Ovary (tissue), 9 donors: ENCODE data around the gene USP24. TPM values are rescaled to one million over a fixed set of nuclear protein-coding genes. Genes with fewer than 3 reads are reported as not detected.

ENCODE experiments used
- DNase-seq, 5 donors: peaks; one replicate each; pipeline ENCODE4 v3.0.0-alpha.2; 2019 to 2020
- H3K27ac ChIP-seq, 2 donors: fragments of 200-600 bp; one replicate each; pipeline versions ENCODE4 v1.5.1 to v1.8.0; 2019 to 2022
- H3K27me3 ChIP-seq: fragments of 200-600 bp; one replicate; pipeline ENCODE4 v1.8.0; 2022
- H3K36me3 ChIP-seq: fragments of 200-600 bp; sonication (generic); one replicate; pipeline ENCODE4 v1.5.1; 2019
- H3K4me1 ChIP-seq: one replicate; pipeline ENCODE4 v1.8.1; 2013; ENCODE audit warnings: mild to moderate bottlenecking, moderate library complexity; ENCODE audit not compliant: insufficient read depth
- H3K4me3 ChIP-seq: fragments of 200-600 bp; sonication (generic); one replicate; pipeline ENCODE4 v1.5.1; 2017
- H3K9me3 ChIP-seq, 2 donors: fragments of 200-600 bp in 1 of 2; sonication (generic) in 1 of 2; one replicate each; pipeline versions ENCODE4 v1.5.1 to v1.8.1; 2013 to 2019; ENCODE audit warnings: mild to moderate bottlenecking in 1 of 2, moderate library complexity in 1 of 2
- EP300 ChIP-seq: sonication (generic); formaldehyde crosslinking; IDR thresholded peaks from one replicate; pipeline ENCODE4 v1.6.1; 2017; ENCODE audit warnings: antibody characterized with exemption
- POLR2A ChIP-seq: fragments of 450-650 bp; IDR thresholded peaks from one replicate; pipeline ENCODE4 v1.6.1; 2017; ENCODE audit warnings: antibody characterized with exemption, mild to moderate bottlenecking, moderate library complexity
- WGBS, 3 donors: extraction: QIAGEN DNeasy Blood & Tissue Kit in 1 of 3; methylation state at CpG; one replicate each; pipeline versions ENCODE4 v1.1.5 to v1.1.7; 2013 to 2017; 5-methylcytosine and 5-hydroxymethylcytosine counted together
- intact Hi-C, 4 donors: fragments of 100-400 bp; cut with DNase I; formaldehyde crosslinking; loops; one replicate each; pipeline versions ENCODE4 v1.11.0 to v1.15.1; 2022 to 2023
- polyA plus RNA-seq, 2 donors: library from polyadenylated mRNA; stranded (reverse); fragments of 200-250 nt in 1 of 2; fragments of 350-450 nt in 1 of 2; fragmentation: Illumina TruSeq in 1 of 2; extraction: RNeasy Lipid Tissue Mini Kit (QIAGEN cat#74804) in 1 of 2; gene quantifications; one replicate each; pipeline ENCODE4 v1.2.3, GENCODE V29; 2013 to 2014
- total RNA-seq, 7 donors: library from RNA; depleted of rRNA in 2 of 7; stranded (reverse); fragments of >200 nt in 2 of 7; fragmentation: NEBNext Ultra II Directional in 3 of 7; extraction: Animal tissue kit (Norgen Biotek cat#: 25700) in 3 of 7; gene quantifications; one replicate each; pipeline versions ENCODE4 v1.1.0 to v1.2.4, GENCODE V29; 2016 to 2023
- TF ChIP-seq, protein P1 (sequence below), 3 donors: fragments of 450-650 bp in 2 of 3; fragments of 200-600 bp in 1 of 3; IDR thresholded peaks; one replicate each; pipeline versions ENCODE4 v1.5.1 to v1.8.0; 2016 to 2022; ENCODE audit warnings: antibody characterized with exemption in 3 of 3, mild to moderate bottlenecking in 1 of 3
- donor health status: DM: no; HTN: no; CAD: no; lungs with moderate emphysema.
- donor health status: DM: no; HTN: no; CAD: no.
- donor health status: Bipolar disorder and iron deficiency.
- donor health status: DM: yes; HTN: yes; CAD: no.
- donor health status: DM: no; HTN: no; CAD: no.
- donor health status: DM: yes; HTN: yes; CAD: no.

USP24 gene
- total and polyA plus RNA-seq, 9 donors, result 11.5 to 51.4 (median 33.5) TPM

GRCh38 chr1:55071477-55071876 is 143.7 kb downstream of the USP24 start:
- intact Hi-C loops, result no loop called here
- Histone ChIP-seq H3K36me3 (no peaks in the 10 kb centered on the region), H3K9me3 (no peaks in the 10 kb centered on the region), H3K27ac (no peak overlapping the region), H3K4me1 (no peaks in the 10 kb centered on the region), H3K27me3 (no peaks in the 10 kb centered on the region), H3K4me3 (no peak overlapping the region)
- WGBS, 3 donors, result 22 to 28% (median 26%) methylated on average over 8 of the region's 8 CpGs
- no peak for DNase-seq
- TF ChIP-seq, protein P1, sequence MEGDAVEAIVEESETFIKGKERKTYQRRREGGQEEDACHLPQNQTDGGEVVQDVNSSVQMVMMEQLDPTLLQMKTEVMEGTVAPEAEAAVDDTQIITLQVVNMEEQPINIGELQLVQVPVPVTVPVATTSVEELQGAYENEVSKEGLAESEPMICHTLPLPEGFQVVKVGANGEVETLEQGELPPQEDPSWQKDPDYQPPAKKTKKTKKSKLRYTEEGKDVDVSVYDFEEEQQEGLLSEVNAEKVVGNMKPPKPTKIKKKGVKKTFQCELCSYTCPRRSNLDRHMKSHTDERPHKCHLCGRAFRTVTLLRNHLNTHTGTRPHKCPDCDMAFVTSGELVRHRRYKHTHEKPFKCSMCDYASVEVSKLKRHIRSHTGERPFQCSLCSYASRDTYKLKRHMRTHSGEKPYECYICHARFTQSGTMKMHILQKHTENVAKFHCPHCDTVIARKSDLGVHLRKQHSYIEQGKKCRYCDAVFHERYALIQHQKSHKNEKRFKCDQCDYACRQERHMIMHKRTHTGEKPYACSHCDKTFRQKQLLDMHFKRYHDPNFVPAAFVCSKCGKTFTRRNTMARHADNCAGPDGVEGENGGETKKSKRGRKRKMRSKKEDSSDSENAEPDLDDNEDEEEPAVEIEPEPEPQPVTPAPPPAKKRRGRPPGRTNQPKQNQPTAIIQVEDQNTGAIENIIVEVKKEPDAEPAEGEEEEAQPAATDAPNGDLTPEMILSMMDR (IDR thresholded peaks at IDR 0.05), result no peak
- TF ChIP-seq EP300 (no peak), POLR2A (no peak)

GRCh38 chr1:55070293-55071164 is 144.6 kb downstream of the USP24 start:
- H3K4me1 ChIP-seq, result no peaks in the 10 kb centered on the region
- H3K36me3 ChIP-seq, result no peaks in the 10 kb centered on the region
- 48 to 58% (median 55%) methylated on average over 17 of the region's 17 CpGs for WGBS, 3 donors
- no peak for DNase-seq
- H3K27ac ChIP-seq, result no peak overlapping the region
- intact Hi-C loops, result no loop called here
- H3K4me3 ChIP-seq, result no peak overlapping the region
- no peaks in the 10 kb centered on the region for H3K27me3 ChIP-seq
- H3K9me3 ChIP-seq, result no peaks in the 10 kb centered on the region
- TF ChIP-seq, protein P1 (IDR thresholded peaks at IDR 0.05), result no peak
- TF ChIP-seq EP300 (no peak), POLR2A (no peak)

GRCh38 chr1:55069280-55069679 is 145.9 kb downstream of the USP24 start:
- 85 to 91% (median 90%) methylated on average over 7 of the region's 7 CpGs for WGBS, 3 donors
- DNase-seq, result no peak
- intact Hi-C loops, result no loop called here

GRCh38 chr1:55068638-55069037 is 146.5 kb downstream of the USP24 start:
- no peak for DNase-seq
- no peaks in the 10 kb centered on the region for H3K36me3 ChIP-seq
- WGBS, 3 donors, result 89 to 95% (median 94%) methylated on average over 9 of the region's 9 CpGs

More at GRCh38 chr1:55069280-55069679, 145.9 kb downstream of the USP24 start:
- TF ChIP-seq POLR2A, result no peak
- TF ChIP-seq, protein P1 (IDR thresholded peaks at IDR 0.05), result no peak
- Histone ChIP-seq H3K4me1 (peaks cover 4% of the 10 kb centered on the region), H3K36me3 (no peaks in the 10 kb centered on the region), H3K27me3 (no peaks in the 10 kb centered on the region), H3K9me3 (no peaks in the 10 kb centered on the region), H3K27ac (no peak overlapping the region), H3K4me3 (no peak overlapping the region)

More at GRCh38 chr1:55068638-55069037, 146.5 kb downstream of the USP24 start:
- H3K4me3 ChIP-seq, result no peak overlapping the region
- H3K9me3 ChIP-seq, result no peaks in the 10 kb centered on the region
- no peaks in the 10 kb centered on the region for H3K27me3 ChIP-seq
- TF ChIP-seq, protein P1 (IDR thresholded peaks at IDR 0.05), result no peak
- TF ChIP-seq EP300 (no peak), POLR2A (no peak)
- H3K4me1 ChIP-seq, result peaks cover 4% of the 10 kb centered on the region
- H3K27ac ChIP-seq, result no peak overlapping the region
- intact Hi-C loops, result no loop called here
